GM13976 (cell line): ENCODE data around the gene ABLIM1.

Experiments
- DNase-seq: peaks from one replicate; pipeline ENCODE4 v3.0.0; 2012; ENCODE audit warnings: low spot score
- CTCF ChIP-seq: IDR thresholded peaks from 2 replicates; pipeline ENCODE4 v1.5.1; 2012; ENCODE audit warnings: borderline replicate concordance, mild to moderate bottlenecking; ENCODE audit not compliant: insufficient read depth; ENCODE audit errors: extremely low read depth, missing control alignments, control extremely low read depth
- in situ Hi-C: fragments of 300-500 bp; cut with MboI; formaldehyde crosslinking; loops from one replicate; pipeline ENCODE4 v1.12.0; 2022; ENCODE audit warnings: low sequenced_read_pairs, mixed read lengths, inconsistent platforms; ENCODE audit not compliant: unreplicated experiment

ABLIM1 gene

GRCh38 chr10:114472877-114473253, 185.2 kb downstream of the ABLIM1 start:
- no peak for TF ChIP-seq CTCF
- in situ Hi-C loops, result loop anchor here (10.0 kb wide), 1 partner anchor 72 kb away; no protein-coding TSS in a partner anchor
- no peak for DNase-seq

- in situ Hi-C loops, result loop anchor here (10.0 kb wide), 1 partner anchor 73 kb away; no protein-coding TSS in a partner anchor
- no peak for TF ChIP-seq CTCF
- DNase-seq, result no peak
Observed at GRCh38 chr10:114471906-114472876, 185.9 kb downstream of the ABLIM1 start.

GRCh38 chr10:114470956-114471905, 186.8 kb downstream of the ABLIM1 start:
- peak; percentile 85 for TF ChIP-seq CTCF
- in situ Hi-C loops, result loop anchor here (10.0 kb wide), 1 partner anchor 74 kb away; no protein-coding TSS in a partner anchor
- DNase-seq, result peak; percentile 74

- in situ Hi-C loops, result loop anchor here (10.0 kb wide), 1 partner anchor 74 kb away; no protein-coding TSS in a partner anchor
- no peak for DNase-seq
- no peak for TF ChIP-seq CTCF
Observed at GRCh38 chr10:114470361-114470760, 187.7 kb downstream of the ABLIM1 start.

- in situ Hi-C loops, result no loop called here
- TF ChIP-seq CTCF, result peak; percentile 22
- peak; percentile 63 for DNase-seq
Observed at GRCh38 chr10:114458955-114459354, 199.1 kb downstream of the ABLIM1 start.
